Mononuclear cell (primary cell): ENCODE measurements around the gene RNF224. TPM values are rescaled to one million over a fixed set of nuclear protein-coding genes. Genes with fewer than 3 reads are reported as not detected.

Source experiments
- H3K27me3 ChIP-seq: 2 replicates; pipeline ENCODE4 v1.6.0; 2011; ENCODE audit warnings: low read length, control low read depth; ENCODE audit not compliant: insufficient read depth
- H3K4me1 ChIP-seq: 2 replicates; pipeline ENCODE4 v1.5.1; 2011; ENCODE audit warnings: mild to moderate bottlenecking, low read length, control low read depth; ENCODE audit not compliant: insufficient read depth
- H3K4me3 ChIP-seq: 2 replicates; pipeline ENCODE4 v1.5.1; 2011; ENCODE audit warnings: mild to moderate bottlenecking, low read length, moderate library complexity
- H3K9me3 ChIP-seq: 2 replicates; pipeline ENCODE4 v1.5.1; 2011; ENCODE audit warnings: low read depth, mild to moderate bottlenecking, control low read depth, low read length
- total RNA-seq: library from RNA; depleted of rRNA; stranded (reverse); fragments of >200 nt; gene quantifications from one replicate; pipeline ENCODE4 v1.2.3, GENCODE V29; 2012

Gene RNF224
- total RNA-seq, result 0.10 TPM

- no peaks in the 10 kb centered on the region for H3K9me3 ChIP-seq
- peaks cover 24% of the 10 kb centered on the region for H3K4me1 ChIP-seq
- H3K27me3 ChIP-seq, result no peaks in the 10 kb centered on the region
- H3K4me3 ChIP-seq, result no peak within 1 kb of the TSS
Observed at GRCh38 chr9:137227054-137227852, at the start of gene RNF224. Gene RNF224, plus strand, starts transcription at chr9:137227502. Its CDS starts 834 bp downstream, at chr9:137228336.

- no peak overlapping the region for H3K4me3 ChIP-seq
- H3K27me3 ChIP-seq, result no peaks in the 10 kb centered on the region
- H3K4me1 ChIP-seq, result no peaks in the 10 kb centered on the region
- H3K9me3 ChIP-seq, result no peaks in the 10 kb centered on the region
Observed at GRCh38 chr9:137178201-137178938, 48.9 kb upstream of the RNF224 start.

- Histone ChIP-seq H3K4me1 (no peaks in the 10 kb centered on the region), H3K9me3 (no peaks in the 10 kb centered on the region), H3K27me3 (no peaks in the 10 kb centered on the region), H3K4me3 (no peak overlapping the region)
Observed at GRCh38 chr9:137178939-137179630, 48.2 kb upstream of the RNF224 start.

GRCh38 chr9:137179761-137180160, 47.5 kb upstream of the RNF224 start:
- H3K4me3 ChIP-seq, result no peak overlapping the region
- no peaks in the 10 kb centered on the region for H3K4me1 ChIP-seq
- no peaks in the 10 kb centered on the region for H3K27me3 ChIP-seq
- no peaks in the 10 kb centered on the region for H3K9me3 ChIP-seq

GRCh38 chr9:137180491-137180890, 46.8 kb upstream of the RNF224 start:
- Histone ChIP-seq H3K4me1 (no peaks in the 10 kb centered on the region), H3K27me3 (no peaks in the 10 kb centered on the region), H3K4me3 (no peak overlapping the region), H3K9me3 (no peaks in the 10 kb centered on the region)

GRCh38 chr9:137181680-137182079, 45.6 kb upstream of the RNF224 start:
- no peaks in the 10 kb centered on the region for H3K9me3 ChIP-seq
- H3K4me1 ChIP-seq, result peaks cover 10% of the 10 kb centered on the region
- no peak overlapping the region for H3K4me3 ChIP-seq

GRCh38 chr9:137182836-137183235, 44.5 kb upstream of the RNF224 start:
- H3K9me3 ChIP-seq, result no peaks in the 10 kb centered on the region
- no peak overlapping the region for H3K4me3 ChIP-seq
- peaks cover 21% of the 10 kb centered on the region for H3K4me1 ChIP-seq
- no peaks in the 10 kb centered on the region for H3K27me3 ChIP-seq

More at GRCh38 chr9:137181680-137182079, 45.6 kb upstream of the RNF224 start:
- H3K27me3 ChIP-seq, result no peaks in the 10 kb centered on the region

- Histone ChIP-seq H3K9me3 (no peaks in the 10 kb centered on the region), H3K27me3 (no peaks in the 10 kb centered on the region), H3K4me3 (no peak overlapping the region), H3K4me1 (peaks cover 26% of the 10 kb centered on the region)
Observed at GRCh38 chr9:137183980-137184595, 43.2 kb upstream of the RNF224 start.

- Histone ChIP-seq H3K4me1 (peaks cover 36% of the 10 kb centered on the region), H3K27me3 (no peaks in the 10 kb centered on the region), H3K4me3 (no peak overlapping the region), H3K9me3 (no peaks in the 10 kb centered on the region)
Observed at GRCh38 chr9:137184881-137185660, 42.2 kb upstream of the RNF224 start.

GRCh38 chr9:137185921-137186320, 41.4 kb upstream of the RNF224 start:
- Histone ChIP-seq H3K4me1 (peaks cover 38% of the 10 kb centered on the region), H3K9me3 (no peaks in the 10 kb centered on the region), H3K4me3 (no peak overlapping the region), H3K27me3 (no peaks in the 10 kb centered on the region)

- H3K27me3 ChIP-seq, result no peaks in the 10 kb centered on the region
- no peaks in the 10 kb centered on the region for H3K9me3 ChIP-seq
- H3K4me3 ChIP-seq, result no peak overlapping the region
- H3K4me1 ChIP-seq, result peaks cover 38% of the 10 kb centered on the region
Observed at GRCh38 chr9:137186385-137186784, 40.9 kb upstream of the RNF224 start.

- no peaks in the 10 kb centered on the region for H3K27me3 ChIP-seq
- peaks cover 38% of the 10 kb centered on the region for H3K4me1 ChIP-seq
- H3K9me3 ChIP-seq, result no peaks in the 10 kb centered on the region
- peak overlapping the region; percentile 94 for H3K4me3 ChIP-seq
Observed at GRCh38 chr9:137187386-137187785, 39.9 kb upstream of the RNF224 start.

- no peaks in the 10 kb centered on the region for H3K27me3 ChIP-seq
- no peaks in the 10 kb centered on the region for H3K9me3 ChIP-seq
- H3K4me3 ChIP-seq, result peak overlapping the region; percentile 94
- H3K4me1 ChIP-seq, result peaks cover 38% of the 10 kb centered on the region
Observed at GRCh38 chr9:137188086-137188489, 39.2 kb upstream of the RNF224 start.
